Stomach (tissue), 4 donors: ENCODE data around the gene C19orf25.

Source experiments
- POLR2AphosphoS5 ChIP-seq, 3 donors: sonication (generic); formaldehyde crosslinking; IDR thresholded peaks; one replicate each; pipeline ENCODE4 v1.6.1; 2016; ENCODE audit warnings: antibody characterized with exemption in 3 of 3
- TF ChIP-seq, protein P1 (sequence below), 7 experiments: fragments of 450-650 bp in 4 of 7; fragments of 200-600 bp in 3 of 7; sonication (generic) in 3 of 7; IDR thresholded peaks; one replicate each; pipeline ENCODE4 v1.5.1; 2016 to 2019; ENCODE audit warnings: antibody characterized with exemption in 7 of 7, control low read depth in 2 of 7, mild to moderate bottlenecking in 1 of 7

- TF ChIP-seq, protein P1, sequence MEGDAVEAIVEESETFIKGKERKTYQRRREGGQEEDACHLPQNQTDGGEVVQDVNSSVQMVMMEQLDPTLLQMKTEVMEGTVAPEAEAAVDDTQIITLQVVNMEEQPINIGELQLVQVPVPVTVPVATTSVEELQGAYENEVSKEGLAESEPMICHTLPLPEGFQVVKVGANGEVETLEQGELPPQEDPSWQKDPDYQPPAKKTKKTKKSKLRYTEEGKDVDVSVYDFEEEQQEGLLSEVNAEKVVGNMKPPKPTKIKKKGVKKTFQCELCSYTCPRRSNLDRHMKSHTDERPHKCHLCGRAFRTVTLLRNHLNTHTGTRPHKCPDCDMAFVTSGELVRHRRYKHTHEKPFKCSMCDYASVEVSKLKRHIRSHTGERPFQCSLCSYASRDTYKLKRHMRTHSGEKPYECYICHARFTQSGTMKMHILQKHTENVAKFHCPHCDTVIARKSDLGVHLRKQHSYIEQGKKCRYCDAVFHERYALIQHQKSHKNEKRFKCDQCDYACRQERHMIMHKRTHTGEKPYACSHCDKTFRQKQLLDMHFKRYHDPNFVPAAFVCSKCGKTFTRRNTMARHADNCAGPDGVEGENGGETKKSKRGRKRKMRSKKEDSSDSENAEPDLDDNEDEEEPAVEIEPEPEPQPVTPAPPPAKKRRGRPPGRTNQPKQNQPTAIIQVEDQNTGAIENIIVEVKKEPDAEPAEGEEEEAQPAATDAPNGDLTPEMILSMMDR (IDR thresholded peaks at IDR 0.05) = no peak
- no peak for TF ChIP-seq POLR2AphosphoS5 (IDR thresholded peaks at IDR 0.05)
Observed at GRCh38 chr19:1461862-1462261, 17.2 kb downstream of the C19orf25 start.
